Neuronal stem cell (in vitro differentiated cells): Measurements from ENCODE around the gene PAIP2B.

Source experiments
- DNase-seq: peaks from one replicate; pipeline ENCODE4 v3.0.0-alpha.2; 2013; ENCODE audit warnings: low spot score
- H2AFZ ChIP-seq: one replicate; pipeline ENCODE4 v1.6.1; 2013; ENCODE audit warnings: mild to moderate bottlenecking, low read length, inconsistent platforms
- H2AK5ac ChIP-seq: 2 replicates; pipeline ENCODE4 v1.6.1; 2013; ENCODE audit warnings: low read depth, mild to moderate bottlenecking, inconsistent platforms, low read length, moderate library complexity, mixed read lengths
- H2BK120ac ChIP-seq: 2 replicates; pipeline ENCODE4 v1.6.1; 2013; ENCODE audit warnings: low read depth, mild to moderate bottlenecking, inconsistent platforms, low read length, moderate library complexity, mixed read lengths
- H2BK12ac ChIP-seq: one replicate; pipeline ENCODE4 v1.6.1; 2013; ENCODE audit warnings: low read length, inconsistent platforms
- H2BK15ac ChIP-seq: 2 replicates; pipeline ENCODE4 v1.6.1; 2013; ENCODE audit warnings: mild to moderate bottlenecking, low read length, inconsistent platforms, mixed read lengths
- H2BK5ac ChIP-seq: one replicate; pipeline ENCODE4 v1.6.1; 2013; ENCODE audit warnings: inconsistent platforms, mild to moderate bottlenecking, low read length, moderate library complexity
- H3K14ac ChIP-seq: one replicate; pipeline ENCODE4 v1.6.1; 2013; ENCODE audit warnings: low read length, inconsistent platforms
- H3K18ac ChIP-seq: 2 replicates; pipeline ENCODE4 v1.6.1; 2013; ENCODE audit warnings: low read length, inconsistent platforms
- H3K23ac ChIP-seq: 2 replicates; pipeline ENCODE4 v1.6.1; 2013; ENCODE audit warnings: low read depth, mild to moderate bottlenecking, mixed read lengths, low read length, inconsistent platforms; ENCODE audit not compliant: poor library complexity
- H3K27ac ChIP-seq: replicated peaks from 3 replicates; pipeline ENCODE4 v1.5.1; 2013; ENCODE audit warnings: low read length, inconsistent platforms
- H3K27me3 ChIP-seq, 3 experiments: 2 replicates each; pipeline ENCODE4 v1.6.1; 2013; ENCODE audit warnings: low read length in 3 of 3, mild to moderate bottlenecking in 2 of 3, inconsistent platforms in 1 of 3, low read depth in 1 of 3, mixed read lengths in 1 of 3, moderate library complexity in 1 of 3; ENCODE audit not compliant: control insufficient read depth in 3 of 3, insufficient read depth in 3 of 3
- H3K36me3 ChIP-seq, 2 donors: replicated peaks in 1 of 2; 2 replicates each; pipeline ENCODE4 v1.6.1; 2013; ENCODE audit warnings: low read length in 2 of 2; ENCODE audit not compliant: control insufficient read depth in 2 of 2, insufficient read depth in 2 of 2
- H3K4ac ChIP-seq: 2 replicates; pipeline ENCODE4 v1.6.1; 2013; ENCODE audit warnings: inconsistent platforms, mild to moderate bottlenecking, low read length, moderate library complexity
- H3K4me1 ChIP-seq, 2 donors: 1 replicate in 1 of 2; 2 replicates in 1 of 2; pipeline ENCODE4 v1.6.1; 2013; ENCODE audit warnings: low read length in 2 of 2, low read depth in 1 of 2; ENCODE audit not compliant: control insufficient read depth in 2 of 2, insufficient read depth in 1 of 2
- H3K4me2 ChIP-seq: one replicate; pipeline ENCODE4 v1.6.1; 2013; ENCODE audit warnings: mild to moderate bottlenecking, low read length, inconsistent platforms; ENCODE audit not compliant: insufficient read depth, poor library complexity, severe bottlenecking
- H3K4me3 ChIP-seq, 2 donors: 2 replicates each; pipeline ENCODE4 v1.5.1; 2013; ENCODE audit warnings: low read length in 2 of 2, mild to moderate bottlenecking in 2 of 2, inconsistent platforms in 1 of 2, moderate library complexity in 1 of 2
- H3K79me1 ChIP-seq: one replicate; pipeline ENCODE4 v1.6.1; 2013; ENCODE audit warnings: low read depth, mild to moderate bottlenecking, inconsistent platforms, low read length, moderate library complexity
- H3K9ac ChIP-seq: one replicate; pipeline ENCODE4 v1.6.1; 2013; ENCODE audit warnings: mild to moderate bottlenecking, low read depth, low read length, inconsistent platforms; ENCODE audit not compliant: poor library complexity
- H3K9me3 ChIP-seq, 2 donors: replicated peaks in 1 of 2; 2 replicates each; pipeline versions ENCODE3 to v1.6.1; 2013; ENCODE audit warnings: low read length in 2 of 2, mild to moderate bottlenecking in 2 of 2, inconsistent platforms in 1 of 2, low read depth in 1 of 2, mixed read lengths in 1 of 2, moderate library complexity in 1 of 2; ENCODE audit not compliant: control insufficient read depth in 2 of 2, insufficient read depth in 1 of 2
- H4K8ac ChIP-seq: one replicate; pipeline ENCODE4 v1.6.1; 2013; ENCODE audit warnings: low read depth, mild to moderate bottlenecking, inconsistent platforms, low read length, moderate library complexity
- H4K91ac ChIP-seq: one replicate; pipeline ENCODE4 v1.6.1; 2013; ENCODE audit warnings: low read length, low read depth, mild to moderate bottlenecking, inconsistent platforms; ENCODE audit not compliant: poor library complexity
- WGBS, 2 donors: extraction: QIAGEN DNeasy Blood & Tissue Kit; methylation state at CpG; one replicate each; pipeline ENCODE4 v1.1.7; 2013; ENCODE audit warnings: missing lambda C conversion rate in 2 of 2, mixed read lengths in 1 of 2; ENCODE audit not compliant: insufficient read length in 2 of 2, insufficient replicate concordance in 1 of 2; ENCODE audit errors: extremely low coverage in 2 of 2; 5-methylcytosine and 5-hydroxymethylcytosine counted together

PAIP2B gene

DNA sequence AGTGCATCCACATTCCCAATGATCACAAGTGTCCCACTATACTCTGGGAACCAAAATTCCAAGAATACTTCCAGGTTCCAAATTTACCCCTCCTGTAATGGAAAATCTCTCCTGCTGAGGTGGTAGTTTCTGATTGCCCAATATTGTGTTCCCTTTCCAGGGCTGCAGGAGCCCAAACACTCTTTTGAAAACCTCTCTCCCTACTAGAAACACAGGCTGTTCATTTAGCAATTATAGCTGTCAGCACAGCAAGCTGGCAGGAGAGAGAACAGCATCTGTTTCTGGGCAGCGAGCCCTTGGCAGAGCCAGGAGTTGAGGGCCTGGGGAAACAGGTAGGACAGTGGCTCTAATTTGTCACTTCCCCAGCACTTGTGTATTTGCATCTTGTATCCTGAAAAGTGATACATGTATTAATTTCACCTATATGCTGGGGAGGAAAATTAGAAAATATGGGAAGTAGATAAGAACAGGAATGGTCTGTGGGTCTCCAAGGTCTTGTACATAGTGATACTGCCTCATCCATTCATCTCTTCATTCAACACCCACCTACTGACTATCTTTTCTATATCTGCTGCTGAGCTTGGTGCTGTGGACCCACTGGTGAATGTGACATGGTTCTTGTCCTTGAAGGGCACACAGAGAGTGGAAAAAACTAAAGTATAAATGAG is 16.9 kb upstream of the PAIP2B start:
- Histone ChIP-seq H4K8ac (no peak overlapping the region), H3K18ac (no peak overlapping the region), H2BK120ac (no peak overlapping the region), H2BK12ac (no peak overlapping the region), H3K4me3 (no peak overlapping the region), H3K4me1 (no peaks in the 10 kb centered on the region), H2BK15ac (no peak overlapping the region), H3K23ac (no peak overlapping the region), H3K79me1 (no peaks in the 10 kb centered on the region), H3K27me3 (peaks cover 0 to 37% (median 0%) of the 10 kb centered on the region in 3 experiments), H3K9me3 (no peaks in the 10 kb centered on the region), H3K36me3 (no peaks in the 10 kb centered on the region), H2AK5ac (no peak overlapping the region), H3K4ac (no peak overlapping the region), H3K9ac (no peak overlapping the region), H4K91ac (no peak overlapping the region), H3K14ac (no peak overlapping the region), H3K27ac (no peak overlapping the region), H2AFZ (no peak overlapping the region), H2BK5ac (no peak overlapping the region), H3K4me2 (no peak overlapping the region)
- no CpG with 5 or more reads among the region's 1 CpG for WGBS, 2 donors
- DNase-seq, result no peak

- no CpG with 5 or more reads among the region's 3 CpGs for WGBS, 2 donors
Observed at GRCh38 chr2:71240794-71241193, 13.9 kb upstream of the PAIP2B start.

DNA sequence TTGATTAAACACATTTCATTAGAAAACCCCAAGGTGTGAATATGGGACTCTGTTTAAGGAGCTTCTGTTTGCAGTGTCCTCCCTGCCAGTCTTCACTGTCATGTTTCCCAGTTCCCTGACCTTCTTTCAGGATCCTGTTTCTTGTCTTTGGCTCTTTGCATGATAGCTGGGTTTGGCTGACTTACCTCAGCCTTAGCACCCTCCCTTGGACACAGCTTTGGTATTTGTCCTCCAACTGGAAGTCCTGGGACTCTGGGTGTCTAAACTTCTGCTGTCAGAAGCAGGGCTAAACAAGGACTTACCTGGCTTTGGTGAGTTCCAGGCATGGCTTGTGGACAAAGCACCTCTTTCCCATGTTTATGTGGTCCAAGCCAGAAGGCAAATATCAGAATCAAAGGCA is 11.2 kb upstream of the PAIP2B start:
- Histone ChIP-seq H3K14ac (no peak overlapping the region), H3K4me3 (no peak overlapping the region), H3K36me3 (no peaks in the 10 kb centered on the region), H2BK120ac (no peak overlapping the region), H3K27ac (no peak overlapping the region), H3K18ac (no peak overlapping the region), H3K23ac (no peak overlapping the region), H2BK15ac (no peak overlapping the region), H3K4ac (no peak overlapping the region), H3K9me3 (peaks cover 0 to 2% of the 10 kb centered on the region in 2 donors), H3K4me2 (no peak overlapping the region), H4K8ac (no peak overlapping the region), H3K4me1 (peaks cover 0 to 5% of the 10 kb centered on the region in 2 donors), H2AK5ac (no peak overlapping the region), H2AFZ (no peak overlapping the region), H2BK5ac (no peak overlapping the region), H3K9ac (no peak overlapping the region), H3K79me1 (no peaks in the 10 kb centered on the region), H4K91ac (no peak overlapping the region), H2BK12ac (no peak overlapping the region), H3K27me3 (peaks cover 0 to 48% (median 0%) of the 10 kb centered on the region in 3 experiments)
- DNase-seq, result no peak

More at GRCh38 chr2:71240794-71241193, 13.9 kb upstream of the PAIP2B start:
- Histone ChIP-seq H2BK12ac (no peak overlapping the region), H4K91ac (no peak overlapping the region), H2BK15ac (no peak overlapping the region), H3K23ac (no peak overlapping the region), H4K8ac (no peak overlapping the region), H3K18ac (no peak overlapping the region), H2AFZ (no peak overlapping the region), H3K4me2 (no peak overlapping the region), H3K36me3 (no peaks in the 10 kb centered on the region), H2AK5ac (no peak overlapping the region), H2BK5ac (no peak overlapping the region), H3K14ac (no peak overlapping the region), H3K4ac (no peak overlapping the region), H3K27ac (no peak overlapping the region), H3K4me3 (no peak overlapping the region), H3K9ac (no peak overlapping the region), H2BK120ac (no peak overlapping the region), H3K4me1 (peaks cover 0 to 5% of the 10 kb centered on the region in 2 donors), H3K27me3 (peaks cover 0 to 60% (median 0%) of the 10 kb centered on the region in 3 experiments), H3K79me1 (no peaks in the 10 kb centered on the region), H3K9me3 (no peaks in the 10 kb centered on the region)
- no peak for DNase-seq

- WGBS, 2 donors, result no CpG with 5 or more reads among the region's 7 CpGs
- DNase-seq, result peak; percentile 23
- no peak overlapping the region for H2AK5ac ChIP-seq
Observed at GRCh38 chr2:71235930-71236587, 9.2 kb upstream of the PAIP2B start.

More at GRCh38 chr2:71235930-71236587, 9.2 kb upstream of the PAIP2B start:
- Histone ChIP-seq H3K36me3 (no peaks in the 10 kb centered on the region), H3K4me1 (peaks cover 0 to 5% of the 10 kb centered on the region in 2 donors), H4K8ac (no peak overlapping the region), H2BK12ac (no peak overlapping the region), H3K18ac (no peak overlapping the region), H3K9me3 (peaks cover 0 to 2% of the 10 kb centered on the region in 2 donors), H4K91ac (no peak overlapping the region), H3K27me3 (peaks cover 0 to 36% (median 0%) of the 10 kb centered on the region in 3 experiments), H3K4me3 (no peak overlapping the region), H3K23ac (no peak overlapping the region), H2BK15ac (no peak overlapping the region), H3K4ac (no peak overlapping the region), H3K79me1 (no peaks in the 10 kb centered on the region), H3K4me2 (no peak overlapping the region), H3K14ac (no peak overlapping the region), H2AFZ (no peak overlapping the region), H2BK5ac (no peak overlapping the region), H3K27ac (no peak overlapping the region), H3K9ac (no peak overlapping the region), H2BK120ac (no peak overlapping the region)
